Vagina (tissue), 2 donors: ENCODE data around the gene CTNNA3.

Experiments used
- CTCF ChIP-seq, 3 experiments: fragments of 450-650 bp in 2 of 3; fragments of 200-600 bp in 1 of 3; sonication (generic) in 1 of 3; IDR thresholded peaks; one replicate each; pipeline ENCODE4 v1.5.1; 2017 to 2019; ENCODE audit warnings: antibody characterized with exemption in 3 of 3, mild to moderate bottlenecking in 2 of 3, moderate library complexity in 2 of 3
- POLR2AphosphoS5 ChIP-seq, 2 donors: sonication (generic); formaldehyde crosslinking; IDR thresholded peaks; one replicate each; pipeline ENCODE4 v1.9.0; 2017; ENCODE audit warnings: antibody characterized with exemption in 2 of 2, mild to moderate bottlenecking in 2 of 2, low read depth in 1 of 2; ENCODE audit not compliant: insufficient read depth in 1 of 2

DNA sequence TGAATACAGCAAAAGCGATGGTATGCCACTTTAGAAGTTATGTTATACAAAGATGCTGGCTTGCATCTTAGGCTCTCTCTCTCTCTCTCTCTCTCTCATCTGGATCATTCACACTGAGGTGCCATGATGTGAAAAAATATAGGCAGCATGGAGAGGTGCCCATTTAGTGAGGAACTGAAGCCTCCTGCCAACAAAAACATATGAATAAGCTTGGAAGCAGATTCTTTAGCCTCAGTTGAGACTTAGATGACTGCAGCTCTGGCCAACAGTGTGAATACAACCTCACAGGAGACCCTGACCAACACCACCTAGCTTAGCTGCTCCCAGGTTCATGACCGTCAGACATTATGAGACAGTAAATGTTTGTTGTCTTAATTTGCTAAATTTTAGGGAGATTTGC, 1330.3 kb downstream of the CTNNA3 start:
- TF ChIP-seq CTCF (IDR thresholded peaks at IDR 0.05) (no peak), POLR2AphosphoS5 (IDR thresholded peaks at IDR 0.05; ENCODE audit: insufficient read depth in 1 of 2, low read depth in 1 of 2) (no peak)
